Uterus (tissue), 2 donors: ENCODE results near the gene SCAI.

Experiments used
- POLR2A ChIP-seq, 2 donors: fragments of 450-650 bp; IDR thresholded peaks; one replicate each; pipeline ENCODE4 v1.6.1; 2016; ENCODE audit warnings: antibody characterized with exemption in 2 of 2, mild to moderate bottlenecking in 1 of 2, moderate library complexity in 1 of 2
- TF ChIP-seq, protein P1 (sequence below), 4 experiments: fragments of 200-600 bp in 2 of 4; fragments of 450-650 bp in 2 of 4; sonication (generic) in 2 of 4; IDR thresholded peaks; one replicate each; pipeline ENCODE4 v1.5.1; 2016 to 2019; ENCODE audit warnings: antibody characterized with exemption in 4 of 4, mild to moderate bottlenecking in 2 of 4, moderate library complexity in 1 of 4

- no peak for TF ChIP-seq POLR2A (IDR thresholded peaks at IDR 0.05)
- TF ChIP-seq, protein P1, sequence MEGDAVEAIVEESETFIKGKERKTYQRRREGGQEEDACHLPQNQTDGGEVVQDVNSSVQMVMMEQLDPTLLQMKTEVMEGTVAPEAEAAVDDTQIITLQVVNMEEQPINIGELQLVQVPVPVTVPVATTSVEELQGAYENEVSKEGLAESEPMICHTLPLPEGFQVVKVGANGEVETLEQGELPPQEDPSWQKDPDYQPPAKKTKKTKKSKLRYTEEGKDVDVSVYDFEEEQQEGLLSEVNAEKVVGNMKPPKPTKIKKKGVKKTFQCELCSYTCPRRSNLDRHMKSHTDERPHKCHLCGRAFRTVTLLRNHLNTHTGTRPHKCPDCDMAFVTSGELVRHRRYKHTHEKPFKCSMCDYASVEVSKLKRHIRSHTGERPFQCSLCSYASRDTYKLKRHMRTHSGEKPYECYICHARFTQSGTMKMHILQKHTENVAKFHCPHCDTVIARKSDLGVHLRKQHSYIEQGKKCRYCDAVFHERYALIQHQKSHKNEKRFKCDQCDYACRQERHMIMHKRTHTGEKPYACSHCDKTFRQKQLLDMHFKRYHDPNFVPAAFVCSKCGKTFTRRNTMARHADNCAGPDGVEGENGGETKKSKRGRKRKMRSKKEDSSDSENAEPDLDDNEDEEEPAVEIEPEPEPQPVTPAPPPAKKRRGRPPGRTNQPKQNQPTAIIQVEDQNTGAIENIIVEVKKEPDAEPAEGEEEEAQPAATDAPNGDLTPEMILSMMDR (IDR thresholded peaks at IDR 0.05): no peak
Observed at GRCh38 chr9:124947727-124948391, 195.5 kb downstream of the SCAI start.
